ENCODE measurements around the gene OPCML.

OPCML gene

DNA sequence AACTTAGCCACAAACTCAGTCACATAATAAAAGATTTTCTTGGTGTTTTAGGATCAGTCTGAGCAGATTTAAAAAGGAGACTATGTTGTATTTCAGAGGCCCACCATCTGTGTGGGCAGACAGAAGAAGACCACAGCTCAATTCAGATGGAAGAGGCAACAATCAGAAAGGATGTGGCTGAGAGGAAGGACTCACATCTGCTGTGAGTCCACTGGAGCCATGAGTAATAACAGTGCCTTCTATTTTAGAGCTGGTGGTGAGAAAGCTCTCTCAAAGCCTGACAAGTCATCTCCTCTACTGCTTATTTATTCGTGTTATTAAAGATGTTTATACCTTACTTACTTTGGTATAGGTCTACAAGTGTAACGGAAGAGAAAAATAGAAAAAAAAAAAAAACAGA, 357.2 kb downstream of the OPCML start:
- DNase-seq (ENCODE audit: low read depth): no peak

DNA sequence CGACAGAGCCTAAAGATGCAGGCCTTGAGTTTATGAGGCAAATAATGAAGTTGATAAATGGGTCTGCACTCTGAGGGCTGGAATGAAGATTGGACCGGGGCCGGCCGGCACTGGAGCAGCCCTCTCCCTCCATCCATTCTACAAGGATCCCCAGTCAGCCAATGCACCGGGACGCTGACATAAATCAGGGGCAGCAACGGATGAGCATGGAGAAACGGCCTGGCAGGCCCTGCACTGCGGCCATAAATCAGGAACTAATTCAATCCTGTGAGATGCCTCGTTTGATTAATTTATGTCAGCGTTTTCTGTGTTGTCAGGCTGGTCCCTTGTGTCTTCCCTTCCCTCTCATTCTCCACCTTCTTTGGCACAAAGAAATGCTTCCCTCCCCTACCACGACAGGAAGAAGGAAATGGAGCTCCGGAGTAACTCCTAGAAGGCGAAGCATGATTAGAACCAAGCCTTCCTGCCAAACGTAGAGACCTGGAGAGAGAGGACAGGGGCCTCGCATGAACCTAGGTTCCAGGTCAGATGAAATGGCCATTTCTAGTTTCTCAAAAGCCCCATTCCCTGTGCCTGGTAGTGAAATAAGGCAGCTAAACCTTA, 358.4 kb downstream of the OPCML start:
- no peak for DNase-seq (ENCODE audit: low read depth)

DNA sequence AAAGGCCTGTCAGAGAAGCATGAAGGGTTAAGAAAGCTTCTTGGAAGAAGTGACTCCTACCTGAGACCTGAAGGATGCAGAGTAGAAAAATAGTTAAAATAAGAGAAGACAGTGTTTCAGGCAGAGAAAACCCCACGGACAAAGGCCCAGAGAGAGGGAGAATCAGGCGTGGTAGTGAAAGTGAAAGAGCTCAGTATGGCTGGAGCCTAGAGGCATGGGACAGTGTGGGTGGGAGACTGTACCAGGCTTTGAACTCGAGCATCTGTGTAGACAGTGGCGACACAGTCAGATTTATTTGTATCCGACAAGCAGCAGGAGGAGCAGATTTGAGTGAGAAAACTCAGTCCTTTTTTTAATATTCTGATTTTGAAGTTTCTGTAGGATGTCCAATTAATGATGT, 360.0 kb downstream of the OPCML start:
- DNase-seq (ENCODE audit: low read depth): no peak

DNA sequence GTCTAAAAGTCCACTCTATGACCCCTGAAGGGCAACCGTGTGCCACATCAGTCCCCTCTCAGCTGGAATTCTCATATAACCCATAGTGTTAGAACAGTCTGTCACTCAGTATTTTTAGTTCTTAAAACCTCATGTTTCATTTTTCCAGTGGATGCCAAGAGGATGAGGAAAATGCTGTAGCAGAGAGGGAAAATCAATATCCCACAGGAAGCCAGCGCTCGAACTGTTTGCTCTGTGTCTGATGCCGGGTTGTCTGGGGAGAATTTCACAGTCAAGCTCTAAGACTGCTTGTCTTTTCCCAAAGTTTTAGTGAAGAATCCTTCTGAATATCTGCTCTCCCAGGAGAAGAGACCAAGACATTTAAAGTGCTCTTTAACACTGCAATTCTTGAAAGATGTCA, 360.9 kb downstream of the OPCML start:
- no peak for DNase-seq (ENCODE audit: low read depth)

DNA sequence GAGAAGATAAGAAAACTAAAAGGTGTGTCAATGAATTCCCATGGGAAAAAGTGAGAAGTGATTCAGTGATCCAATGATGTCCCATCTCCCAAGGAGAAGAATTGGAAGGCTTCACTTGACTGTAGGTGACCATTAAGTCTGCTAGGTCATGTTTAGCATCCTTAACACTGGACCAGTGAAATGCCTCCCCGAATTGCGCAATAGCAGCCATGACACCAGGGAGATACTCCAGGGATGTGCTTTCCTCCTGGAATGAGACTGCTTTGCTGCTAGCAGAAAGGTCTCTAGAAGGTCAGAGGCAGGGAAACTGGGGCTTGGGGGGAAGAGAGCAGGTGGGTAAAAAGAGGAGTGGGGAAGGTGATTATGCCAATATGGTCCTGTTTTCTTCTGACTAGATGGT, 364.3 kb downstream of the OPCML start:
- DNase-seq (ENCODE audit: low read depth): no peak

DNA sequence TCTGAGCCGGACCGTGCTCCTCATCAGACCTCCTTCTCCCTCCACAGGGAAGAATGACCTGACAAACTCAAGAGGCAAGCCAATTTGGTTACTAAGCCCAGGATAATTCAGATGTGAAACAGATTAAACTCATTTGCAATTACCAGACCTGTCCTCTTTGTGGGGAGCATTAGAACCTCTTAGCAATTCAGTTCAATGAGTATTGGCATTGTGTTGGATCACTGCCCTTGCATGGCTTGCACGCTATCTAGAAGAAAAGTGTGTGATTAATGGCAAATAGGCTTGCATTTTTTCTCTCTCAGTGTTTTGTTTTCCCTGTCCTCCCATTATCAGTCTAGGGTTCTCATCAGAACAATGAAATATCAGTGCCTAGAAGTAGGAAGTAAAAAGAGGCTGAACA, 365.6 kb downstream of the OPCML start:
- no peak for DNase-seq (ENCODE audit: low read depth)

DNA sequence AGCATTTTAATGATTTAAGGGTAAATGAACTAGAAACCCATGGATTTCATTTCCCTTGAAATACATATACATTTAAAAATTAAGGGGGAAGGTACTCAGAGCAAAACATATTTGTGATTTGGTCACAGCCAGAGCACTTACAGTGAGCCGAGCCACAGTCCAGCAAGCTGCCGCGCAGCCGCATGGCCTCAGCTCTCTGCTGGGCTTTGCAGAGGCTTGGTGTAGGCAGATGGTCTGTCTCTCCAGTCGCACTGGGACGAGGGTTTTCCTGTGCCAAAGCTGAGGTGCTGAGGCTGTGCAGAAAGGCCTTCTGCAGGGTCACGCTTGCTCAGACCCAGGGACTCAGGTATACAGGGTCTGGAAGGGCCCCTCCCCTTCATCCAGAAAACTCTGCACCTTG, 367.3 kb downstream of the OPCML start:
- no peak for DNase-seq (ENCODE audit: low read depth)

DNA sequence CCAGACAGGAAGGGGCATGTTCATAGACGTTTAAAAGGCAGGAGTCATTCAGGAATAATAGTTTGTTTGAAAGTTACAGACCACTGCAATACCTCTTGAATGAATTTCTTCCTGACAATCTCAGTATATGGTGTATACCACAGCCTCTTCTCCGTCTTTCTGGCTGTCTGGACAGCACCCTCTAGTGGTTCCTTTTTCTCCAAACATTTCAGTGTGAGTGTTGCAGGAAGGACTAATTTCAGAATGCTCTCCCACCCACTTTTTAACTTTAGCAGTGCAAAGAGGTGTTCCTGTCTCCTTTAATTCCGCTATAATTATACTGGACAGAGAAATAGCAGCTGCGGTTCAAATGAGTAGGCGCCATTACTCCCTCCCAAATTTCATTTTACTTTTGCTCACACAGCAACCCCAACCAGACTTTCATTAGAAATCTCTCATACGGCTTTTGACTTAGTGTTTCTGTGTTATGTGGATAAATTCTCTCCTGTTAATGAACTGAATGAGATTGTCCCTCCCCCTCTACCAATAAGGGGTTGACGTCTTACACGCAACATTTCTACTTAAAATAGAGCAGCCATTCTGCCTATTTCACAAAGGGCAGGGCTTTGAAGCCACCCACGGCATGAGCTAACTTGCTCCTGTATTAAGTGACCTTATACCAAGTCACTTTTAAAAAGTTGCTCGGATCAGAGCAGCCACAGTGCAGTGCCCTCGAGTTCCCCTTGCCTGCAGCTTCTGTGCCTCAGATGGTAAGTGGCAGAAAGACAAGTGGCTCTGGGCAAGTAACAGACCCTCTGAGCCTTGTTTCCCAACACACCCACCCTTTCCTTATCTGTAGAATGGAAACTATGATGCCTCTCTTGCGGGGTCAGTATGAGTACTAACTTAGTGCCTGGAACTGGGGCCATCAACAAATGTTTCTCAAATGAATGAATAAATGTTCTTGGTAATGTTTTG, 368.6 kb downstream of the OPCML start:
- no peak for DNase-seq (ENCODE audit: low read depth)

DNA sequence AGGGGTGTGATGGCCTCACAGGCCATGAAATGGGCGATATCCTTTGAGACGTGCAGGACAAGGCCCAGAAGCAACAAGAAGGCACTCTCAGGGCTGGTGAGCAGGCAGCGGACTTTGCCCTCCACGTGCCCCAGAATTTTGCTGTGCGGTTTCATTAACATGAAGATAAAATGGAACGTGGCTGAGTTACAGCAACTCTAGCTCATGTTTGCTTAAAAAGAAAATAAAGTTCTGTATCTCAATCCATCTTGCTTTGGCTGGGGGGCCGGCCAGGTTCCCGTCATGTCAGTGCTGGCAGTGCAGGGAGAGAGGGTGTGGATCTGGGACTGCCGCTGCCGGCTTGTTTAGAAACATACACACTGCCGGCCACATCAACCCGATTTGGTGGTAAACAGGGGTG, 370.1 kb downstream of the OPCML start:
- no peak for DNase-seq (ENCODE audit: low read depth)

DNA sequence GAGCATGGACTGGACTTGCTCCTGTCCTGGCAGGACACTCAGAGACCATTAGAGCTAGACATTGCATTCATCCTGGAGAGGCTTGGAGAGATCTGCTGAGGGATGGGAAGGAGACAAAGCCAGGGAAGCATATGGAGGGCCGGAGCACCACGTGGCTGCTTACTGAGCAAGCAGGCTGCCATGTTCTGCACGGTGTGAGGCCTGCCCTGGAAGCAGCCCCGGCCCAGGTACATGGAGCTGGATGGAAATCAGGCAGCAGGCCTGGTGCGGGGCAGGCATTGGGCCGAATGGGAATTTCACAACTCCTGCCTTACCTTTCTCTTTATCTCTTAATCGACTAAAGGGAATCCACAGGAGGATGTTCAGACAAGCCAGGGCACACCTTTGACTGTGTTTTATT, 371.5 kb downstream of the OPCML start:
- DNase-seq (ENCODE audit: low read depth): no peak

DNA sequence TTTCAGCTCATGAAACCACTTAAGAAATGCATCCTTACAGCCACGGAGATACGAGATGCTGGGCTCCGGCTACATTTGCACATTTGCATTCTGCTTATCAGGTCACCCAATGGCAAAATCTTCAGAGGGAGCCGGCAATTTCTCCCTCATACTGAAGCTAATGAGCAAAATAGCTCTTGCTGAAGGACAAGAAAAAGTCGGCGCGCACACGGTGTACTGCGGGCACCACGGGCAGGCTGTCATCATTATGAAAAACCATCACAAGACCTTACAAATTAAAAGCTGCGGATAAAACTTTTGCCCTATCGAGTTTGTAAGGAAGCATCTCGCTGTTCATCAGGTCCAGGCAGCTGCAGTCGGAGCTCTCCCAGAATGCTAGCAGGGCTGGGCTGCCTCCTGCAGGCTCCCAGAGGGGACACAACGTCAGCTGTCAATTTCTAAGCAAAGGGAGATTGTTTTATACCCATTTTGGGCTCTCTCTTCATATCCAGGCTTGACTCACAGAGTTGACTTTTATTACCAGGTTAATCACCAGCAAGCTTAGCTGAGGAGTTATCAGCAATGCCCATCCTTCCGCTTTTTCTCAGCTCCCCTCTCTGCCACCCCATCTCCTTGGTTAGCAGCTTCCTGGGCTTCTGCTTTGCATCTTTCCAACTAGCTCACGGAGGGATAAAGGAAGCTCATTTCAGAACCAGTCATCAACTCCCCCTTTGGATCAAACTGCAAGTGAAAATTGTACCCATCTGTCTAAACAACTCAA, 375.1 kb downstream of the OPCML start:
- no peak for DNase-seq (ENCODE audit: low read depth)

DNA sequence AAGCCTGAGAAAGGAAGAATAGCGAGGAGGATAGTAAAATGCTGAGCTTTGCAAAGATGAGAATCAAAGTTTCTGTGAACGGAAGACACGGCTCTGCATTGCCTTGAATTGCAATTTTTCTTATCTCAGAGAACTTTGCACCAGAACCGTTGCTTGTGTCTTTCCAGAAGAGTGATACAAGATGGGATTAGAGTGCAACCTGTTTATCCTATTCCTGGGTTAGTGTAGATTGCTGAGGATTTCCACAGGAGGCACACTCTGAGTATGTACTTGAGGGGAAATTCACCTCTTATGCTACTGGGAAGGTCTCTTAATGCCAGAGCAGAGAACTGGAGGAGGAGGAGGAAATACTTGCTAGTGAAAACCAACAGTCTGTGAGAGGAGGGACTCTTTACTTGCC, 377.5 kb downstream of the OPCML start:
- DNase-seq (ENCODE audit: low read depth): no peak

DNA sequence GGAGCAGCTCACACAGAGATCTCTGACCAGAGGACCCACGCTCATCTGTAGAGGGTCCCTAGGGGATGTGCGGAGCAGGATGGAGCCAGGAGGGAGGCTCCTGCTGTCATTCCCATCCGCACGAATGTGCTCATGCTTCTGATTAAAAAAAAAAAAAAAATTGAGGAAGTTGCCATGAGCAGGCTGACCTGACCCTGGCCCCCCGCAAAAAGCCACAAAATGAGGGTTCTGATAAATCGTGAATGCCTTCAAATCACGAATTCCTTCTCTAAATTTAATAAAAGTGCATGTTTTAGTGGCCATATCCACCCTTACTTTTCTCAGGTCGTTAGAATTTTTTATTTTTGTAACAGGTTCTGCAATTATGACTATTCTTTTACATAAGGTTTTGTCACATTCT, 378.2 kb downstream of the OPCML start:
- no peak for DNase-seq (ENCODE audit: low read depth)

DNA sequence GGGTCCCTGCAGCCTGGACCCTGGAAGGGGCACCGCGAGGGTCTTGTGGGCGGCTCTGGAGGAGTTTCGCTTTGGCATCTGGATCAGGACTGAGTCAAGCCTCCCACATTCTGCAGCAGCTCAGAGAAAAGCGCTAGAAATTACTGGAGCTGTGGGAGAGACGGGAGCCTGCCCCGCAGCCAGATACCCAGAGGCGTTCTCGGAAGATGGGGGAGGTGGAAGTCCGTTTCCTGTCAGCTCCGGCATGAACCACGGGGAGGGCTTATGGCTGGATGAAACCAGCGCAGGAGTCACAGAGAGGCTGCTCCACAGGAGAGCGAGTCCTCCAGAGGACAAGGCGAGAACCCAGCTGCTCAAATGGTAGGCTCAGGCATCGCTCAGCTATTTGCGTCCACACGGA, 379.3 kb downstream of the OPCML start:
- DNase-seq (ENCODE audit: low read depth): no peak

DNA sequence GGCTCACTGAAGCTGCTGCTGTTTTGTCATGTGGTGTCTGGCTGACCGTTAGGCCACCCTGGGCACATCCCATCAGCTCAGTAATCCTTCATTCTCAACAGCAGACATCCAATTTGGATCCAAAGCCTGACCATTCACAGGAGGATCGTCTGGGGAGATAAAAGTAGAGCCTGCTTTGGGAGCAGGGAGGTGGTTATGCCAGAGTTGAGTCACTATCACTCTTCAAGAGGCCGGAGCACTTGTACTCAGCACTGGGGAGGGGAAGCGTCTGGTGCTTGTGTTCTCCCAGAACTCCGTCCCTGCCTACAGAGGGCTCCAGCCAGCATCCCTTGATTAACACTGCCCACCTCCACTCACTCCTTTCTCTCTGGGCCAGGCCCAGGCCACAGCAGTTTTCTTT, 382.6 kb downstream of the OPCML start:
- no peak for DNase-seq (ENCODE audit: low read depth)

DNA sequence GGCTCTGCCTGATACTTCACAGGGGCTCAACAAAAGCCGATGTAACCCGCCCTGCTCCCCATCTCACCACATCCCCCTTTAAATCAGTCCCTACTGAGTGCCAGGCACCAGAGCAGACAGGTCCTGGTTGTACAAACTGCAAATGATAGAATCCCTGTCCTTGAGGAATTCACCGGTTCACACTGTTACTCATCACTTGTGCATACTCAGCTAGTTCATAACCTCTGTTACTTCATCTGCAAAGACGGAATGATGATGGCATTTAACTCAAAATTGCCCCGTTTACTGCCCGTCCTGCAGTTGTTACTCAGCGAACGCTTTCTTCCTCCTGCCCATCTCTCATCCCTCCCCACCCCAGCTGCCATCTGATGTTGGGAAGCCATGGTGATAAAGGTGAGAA, 384.7 kb downstream of the OPCML start:
- DNase-seq (ENCODE audit: low read depth): no peak

DNA sequence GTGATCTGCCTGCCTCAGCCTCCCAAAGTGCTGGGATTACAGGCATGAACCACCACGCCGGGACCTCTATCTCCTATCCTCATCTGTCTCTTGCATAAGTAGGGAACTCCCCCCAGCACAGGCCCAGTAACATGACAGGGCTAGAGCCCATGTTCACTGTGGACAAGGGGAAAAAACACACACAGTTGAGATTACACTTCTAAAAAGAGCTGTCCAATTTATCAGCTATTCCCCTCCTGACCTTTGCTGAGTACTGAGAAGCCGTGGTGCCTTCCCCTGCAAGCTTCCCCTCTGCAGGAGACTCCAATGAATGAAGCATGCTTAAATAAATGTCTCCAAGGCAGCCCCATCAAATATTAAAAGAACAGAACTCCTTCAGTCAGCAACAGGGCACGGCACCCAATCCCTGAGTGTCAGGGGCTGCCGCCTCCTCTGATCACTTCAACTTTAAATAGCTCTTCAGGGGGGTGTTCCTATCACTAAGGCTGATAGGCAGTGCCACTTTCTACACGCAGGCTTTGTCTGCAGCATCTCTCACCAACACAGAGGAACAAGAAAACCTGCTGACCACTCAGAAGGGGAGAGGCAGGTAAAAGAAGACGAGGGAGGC, 385.5 kb downstream of the OPCML start:
- no peak for DNase-seq (ENCODE audit: low read depth)

DNA sequence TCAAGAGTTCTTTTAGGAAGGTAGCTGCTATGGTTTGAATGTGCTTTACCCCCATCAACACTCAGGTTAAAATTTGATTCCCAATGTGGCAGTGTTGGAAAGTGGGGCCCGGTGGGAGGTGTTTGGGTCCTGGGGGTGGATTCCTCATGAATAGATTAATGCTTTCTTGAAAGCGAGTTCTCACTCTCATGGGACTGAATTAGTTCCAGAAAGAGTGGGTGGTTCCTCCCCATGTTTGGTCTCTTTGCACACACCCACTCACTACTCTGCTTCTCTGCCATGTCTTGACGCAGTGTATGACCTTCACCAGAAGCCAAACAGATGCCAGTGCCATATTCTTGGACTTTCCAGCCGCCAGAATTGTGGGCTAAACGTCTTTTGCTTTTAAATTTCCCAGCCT, 394.4 kb downstream of the OPCML start:
- no peak for DNase-seq (ENCODE audit: low read depth)

DNA sequence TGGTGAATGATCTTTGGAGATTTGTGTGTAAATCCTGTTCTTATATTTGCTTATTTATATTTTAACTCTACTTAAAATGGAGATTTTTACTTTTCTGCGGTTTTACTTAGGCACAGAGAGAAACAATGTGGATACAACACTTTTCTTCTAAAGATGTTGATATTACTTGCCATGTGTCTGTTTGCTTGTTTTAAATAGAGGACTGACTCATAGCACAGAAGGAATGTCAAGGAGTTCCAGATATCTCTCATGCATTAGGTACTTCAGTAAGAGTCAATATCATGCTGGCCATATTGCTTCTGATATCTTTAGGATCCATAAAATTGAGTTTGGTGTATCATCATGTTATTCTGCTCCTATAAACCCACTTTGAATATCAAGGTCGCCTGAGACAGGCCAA, 395.0 kb downstream of the OPCML start:
- DNase-seq (ENCODE audit: low read depth): no peak

DNA sequence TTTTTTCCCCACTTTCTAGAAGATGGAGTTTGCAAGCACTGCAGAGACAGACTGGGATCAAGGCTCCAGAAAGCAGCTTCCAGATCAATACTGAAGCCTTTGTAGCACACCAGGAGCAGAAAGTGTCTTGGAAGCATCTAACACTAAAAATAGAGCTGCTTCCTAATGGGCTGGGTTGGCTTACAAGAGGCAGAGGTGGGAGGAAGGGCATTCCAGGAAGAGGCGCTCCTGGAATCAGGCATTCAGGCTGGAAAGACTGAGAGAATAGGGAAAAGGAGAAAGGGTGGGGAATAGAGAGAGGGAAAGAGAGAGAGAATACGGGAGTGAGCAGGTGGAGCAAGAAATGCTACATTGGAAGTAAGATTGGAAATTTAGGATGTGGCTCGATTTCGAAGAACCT, 395.9 kb downstream of the OPCML start:
- no peak for DNase-seq (ENCODE audit: low read depth)

DNA sequence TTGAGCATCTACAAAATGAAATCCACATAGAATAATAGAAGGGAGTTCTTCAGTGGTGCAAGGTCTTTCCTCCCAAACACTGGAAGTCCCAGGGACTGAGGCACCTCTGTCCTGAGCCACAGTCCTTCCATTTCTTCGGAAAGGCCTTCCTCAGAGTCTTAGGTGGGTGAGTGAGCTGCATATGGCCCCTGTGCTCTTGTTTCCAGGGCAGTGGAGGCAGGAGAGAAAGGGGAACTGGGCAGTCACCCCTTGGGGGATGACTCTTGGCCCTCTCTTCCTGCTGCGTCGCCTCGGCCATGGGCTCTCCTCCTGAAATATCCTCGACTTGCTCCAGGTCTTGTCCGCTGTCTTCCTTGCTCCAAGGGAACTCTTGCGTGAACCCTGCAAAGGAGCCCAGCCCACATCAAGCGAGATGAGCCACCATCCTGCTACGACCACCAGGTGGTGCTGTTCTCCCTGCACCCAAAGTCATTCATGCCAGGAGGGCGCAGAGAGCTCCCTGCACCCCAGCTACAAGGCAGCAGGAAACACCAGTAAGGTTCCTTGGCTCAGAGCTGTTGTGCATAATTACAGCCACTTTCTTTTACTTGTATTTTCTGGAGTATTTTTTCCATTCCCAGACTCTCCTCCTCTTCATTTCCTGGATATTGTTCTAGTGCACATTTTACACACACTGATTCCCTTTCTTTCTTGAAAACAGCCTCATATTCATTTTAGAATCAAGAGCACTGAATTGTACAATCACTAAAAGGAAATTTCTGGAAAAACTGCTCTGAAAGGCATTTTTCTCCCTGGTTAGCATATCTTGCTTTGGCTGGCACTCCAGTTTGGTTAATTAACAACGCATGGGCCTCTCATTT, 397.8 kb downstream of the OPCML start:
- no peak for DNase-seq (ENCODE audit: low read depth)

DNA sequence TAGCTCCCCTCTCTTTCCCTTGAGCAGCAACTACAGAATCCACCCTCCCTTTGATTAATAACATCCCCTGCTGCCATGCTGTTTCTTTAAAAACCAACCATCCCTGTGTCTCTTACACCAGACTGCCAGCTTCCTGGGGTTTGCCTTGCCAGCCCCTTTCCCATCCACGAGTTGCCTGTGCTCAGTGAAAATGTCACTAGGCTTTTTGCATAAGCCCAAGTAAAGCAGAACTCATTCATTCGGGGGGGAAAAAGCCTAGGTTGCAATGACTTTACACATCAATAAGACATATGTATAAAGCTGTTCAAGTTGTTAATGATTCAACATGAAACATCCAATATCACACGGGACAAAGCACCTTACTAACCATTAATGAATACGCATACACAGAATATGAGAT, 398.7 kb downstream of the OPCML start:
- DNase-seq (ENCODE audit: low read depth): no peak

Data from HS-5 (cell line).